HL-60 (cell line): ENCODE results near the gene DOCK9.

ENCODE experiments used
- DNase-seq, 2 experiments: peaks; one replicate each; pipeline ENCODE4 v3.0.0-alpha.2; 2010 to 2020; ENCODE audit warnings: low read depth in 1 of 2, low spot score in 1 of 2
- H3K27ac ChIP-seq: fragments of 250-450 bp; sonication (Bioruptor Pico); replicated peaks from 2 replicates; pipeline ENCODE4 v1.5.1; 2020; ENCODE audit warnings: mild to moderate bottlenecking, moderate library complexity
- H3K27me3 ChIP-seq: fragments of 250-450 bp; sonication (Bioruptor Pico); 2 replicates; pipeline ENCODE4 v1.5.1; 2021; ENCODE audit warnings: mild to moderate bottlenecking, moderate library complexity; ENCODE audit not compliant: insufficient read depth, poor library complexity, severe bottlenecking
- H3K4me3 ChIP-seq: replicated peaks from 2 replicates; pipeline ENCODE4 v1.5.1; 2011; ENCODE audit warnings: mild to moderate bottlenecking, control low read depth, low read length; ENCODE audit not compliant: insufficient read depth
- CTCF ChIP-seq: IDR thresholded peaks from one replicate; pipeline ENCODE4 v1.5.1; 2011; ENCODE audit warnings: low read length, control low read depth, inconsistent platforms; ENCODE audit not compliant: insufficient read depth
- GABPA ChIP-seq: IDR thresholded peaks from 2 replicates; pipeline ENCODE4 v1.6.1; 2012; ENCODE audit warnings: low read depth
- POLR2AphosphoS5 ChIP-seq: IDR thresholded peaks from 2 replicates; pipeline ENCODE4 v1.6.1; 2012; ENCODE audit warnings: low read depth
- SPI1 ChIP-seq: IDR thresholded peaks from 2 replicates; pipeline ENCODE4 v1.6.1; 2012; ENCODE audit warnings: low read depth, mild to moderate bottlenecking, borderline replicate concordance
- TF ChIP-seq, protein P1 (sequence below): IDR thresholded peaks from 2 replicates; pipeline ENCODE4 v1.6.1; 2012; ENCODE audit warnings: low read depth; ENCODE audit not compliant: insufficient replicate concordance

The DOCK9 gene

GRCh38 chr13:98851276-98851675, 126.6 kb downstream of the DOCK9 start:
- DNase-seq = no peak
- TF ChIP-seq SPI1 = no peak
- no peak for TF ChIP-seq POLR2AphosphoS5
- no peak for TF ChIP-seq CTCF
- TF ChIP-seq, protein P1, sequence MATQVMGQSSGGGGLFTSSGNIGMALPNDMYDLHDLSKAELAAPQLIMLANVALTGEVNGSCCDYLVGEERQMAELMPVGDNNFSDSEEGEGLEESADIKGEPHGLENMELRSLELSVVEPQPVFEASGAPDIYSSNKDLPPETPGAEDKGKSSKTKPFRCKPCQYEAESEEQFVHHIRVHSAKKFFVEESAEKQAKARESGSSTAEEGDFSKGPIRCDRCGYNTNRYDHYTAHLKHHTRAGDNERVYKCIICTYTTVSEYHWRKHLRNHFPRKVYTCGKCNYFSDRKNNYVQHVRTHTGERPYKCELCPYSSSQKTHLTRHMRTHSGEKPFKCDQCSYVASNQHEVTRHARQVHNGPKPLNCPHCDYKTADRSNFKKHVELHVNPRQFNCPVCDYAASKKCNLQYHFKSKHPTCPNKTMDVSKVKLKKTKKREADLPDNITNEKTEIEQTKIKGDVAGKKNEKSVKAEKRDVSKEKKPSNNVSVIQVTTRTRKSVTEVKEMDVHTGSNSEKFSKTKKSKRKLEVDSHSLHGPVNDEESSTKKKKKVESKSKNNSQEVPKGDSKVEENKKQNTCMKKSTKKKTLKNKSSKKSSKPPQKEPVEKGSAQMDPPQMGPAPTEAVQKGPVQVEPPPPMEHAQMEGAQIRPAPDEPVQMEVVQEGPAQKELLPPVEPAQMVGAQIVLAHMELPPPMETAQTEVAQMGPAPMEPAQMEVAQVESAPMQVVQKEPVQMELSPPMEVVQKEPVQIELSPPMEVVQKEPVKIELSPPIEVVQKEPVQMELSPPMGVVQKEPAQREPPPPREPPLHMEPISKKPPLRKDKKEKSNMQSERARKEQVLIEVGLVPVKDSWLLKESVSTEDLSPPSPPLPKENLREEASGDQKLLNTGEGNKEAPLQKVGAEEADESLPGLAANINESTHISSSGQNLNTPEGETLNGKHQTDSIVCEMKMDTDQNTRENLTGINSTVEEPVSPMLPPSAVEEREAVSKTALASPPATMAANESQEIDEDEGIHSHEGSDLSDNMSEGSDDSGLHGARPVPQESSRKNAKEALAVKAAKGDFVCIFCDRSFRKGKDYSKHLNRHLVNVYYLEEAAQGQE = no peak
- TF ChIP-seq GABPA = no peak
- H3K27ac ChIP-seq = no peak overlapping the region
- peaks cover 7% of the 10 kb centered on the region for H3K27me3 ChIP-seq
- no peak overlapping the region for H3K4me3 ChIP-seq

DNA sequence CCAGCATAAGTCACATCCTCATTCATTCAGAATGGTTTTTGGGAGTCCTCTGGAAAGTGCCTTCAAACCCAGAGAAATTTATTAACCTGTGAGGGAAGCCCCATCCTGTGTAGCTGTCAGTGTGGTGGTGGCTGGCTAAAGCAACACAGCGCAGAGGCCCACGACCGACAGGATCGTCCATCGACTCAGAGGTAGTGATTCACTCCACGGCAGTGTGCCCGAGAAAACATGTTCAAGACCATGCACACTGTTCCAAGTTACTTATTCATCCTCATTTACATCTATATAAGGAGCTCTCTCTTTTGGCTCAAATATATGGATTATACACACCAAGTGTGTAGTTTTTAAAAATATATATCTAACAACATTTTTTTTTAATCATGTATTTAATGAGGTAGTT, 129.1 kb downstream of the DOCK9 start:
- no peak overlapping the region for H3K4me3 ChIP-seq
- no peak overlapping the region for H3K27ac ChIP-seq
- no peak for TF ChIP-seq POLR2AphosphoS5
- no peak for TF ChIP-seq SPI1
- TF ChIP-seq GABPA = no peak
- TF ChIP-seq CTCF = no peak
- TF ChIP-seq, protein P1 = no peak
- no peak for DNase-seq
- H3K27me3 ChIP-seq = peaks cover 7% of the 10 kb centered on the region

DNA sequence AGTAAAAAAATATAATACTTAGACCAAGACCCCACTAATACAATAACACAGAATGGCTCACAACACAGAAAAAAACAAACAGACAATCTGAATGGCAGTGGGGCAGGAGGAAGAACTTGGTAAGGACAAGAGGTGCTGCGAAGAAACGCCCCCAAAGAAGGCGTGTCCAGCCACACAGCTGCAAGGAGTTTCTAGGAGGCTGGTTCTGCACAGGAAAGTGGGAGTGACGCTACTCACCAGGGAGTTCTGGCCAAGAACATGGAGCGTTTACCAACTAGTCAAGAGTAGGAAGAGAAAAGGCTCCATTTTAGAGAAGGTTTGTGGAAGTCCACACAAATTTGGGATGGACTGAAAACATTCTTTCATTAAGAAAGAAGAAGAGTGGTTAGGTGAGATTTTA, 130.1 kb downstream of the DOCK9 start:
- no peak for TF ChIP-seq POLR2AphosphoS5
- TF ChIP-seq, protein P1 = no peak
- no peak for TF ChIP-seq SPI1
- TF ChIP-seq GABPA = no peak
- TF ChIP-seq CTCF = no peak
- Histone ChIP-seq H3K27me3 (peaks cover 6% of the 10 kb centered on the region), H3K4me3 (no peak overlapping the region), H3K27ac (no peak overlapping the region)
- peak; percentile 6 to 39 for DNase-seq
